ENCODE measurements around the gene KCTD14.

KCTD14 gene

DNA sequence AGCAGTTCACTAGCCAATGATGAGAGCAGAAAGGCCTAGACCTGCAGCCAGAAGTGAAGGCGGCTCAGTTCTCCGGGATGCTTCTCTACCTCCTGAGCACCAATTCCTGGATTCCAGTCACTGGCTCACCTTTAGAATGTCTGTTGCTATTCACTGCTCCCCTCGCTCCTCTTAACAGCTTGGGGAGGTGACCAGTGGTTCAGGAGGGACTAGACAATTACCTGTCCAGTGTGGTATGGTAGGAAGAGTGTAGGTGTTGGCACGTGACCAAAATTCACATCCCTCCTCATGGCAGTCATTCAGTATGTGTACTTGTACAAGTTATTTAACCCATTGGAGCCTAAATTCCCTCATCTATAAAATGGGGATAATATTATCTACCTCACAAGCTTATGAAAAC is 44.6 kb upstream of the KCTD14 start:
- Histone ChIP-seq H3K4me2 (ENCODE audit: low read length) (no peak overlapping the region), H3K79me1 (ENCODE audit: low read length) (peaks cover 3% of the 10 kb centered on the region), H4K5ac (ENCODE audit: low read length) (no peak overlapping the region), H4K8ac (ENCODE audit: low read depth, low read length) (no peak overlapping the region), H3K36me3 (ENCODE audit: control insufficient read depth, insufficient read depth, low read length) (peaks cover 6% of the 10 kb centered on the region), H3K4me1 (ENCODE audit: control insufficient read depth, low read depth, low read length) (no peaks in the 10 kb centered on the region), H3K56ac (ENCODE audit: low read length) (no peak overlapping the region), H2BK5ac (ENCODE audit: low read length) (no peak overlapping the region), H3K4ac (ENCODE audit: low read depth, low read length) (no peak overlapping the region), H3K4me3 (ENCODE audit: low read length) (no peak overlapping the region), H3K27me3 (ENCODE audit: insufficient read depth, low read length, poor library complexity) (no peaks in the 10 kb centered on the region), H3K18ac (ENCODE audit: low read length) (no peak overlapping the region), H3K9ac (ENCODE audit: low read length) (no peak overlapping the region), H3K79me2 (ENCODE audit: control insufficient read depth, insufficient read depth, low read length) (no peaks in the 10 kb centered on the region), H3K27ac (ENCODE audit: low read depth, low read length) (no peak overlapping the region), H2AK5ac (ENCODE audit: low read length) (no peak overlapping the region), H2BK120ac (ENCODE audit: low read depth, low read length) (no peak overlapping the region), H2BK15ac (replicated peaks; ENCODE audit: low read depth) (no peak overlapping the region), H3K23ac (ENCODE audit: low read length) (no peak overlapping the region)
- DNase-seq, result no peak
- WGBS (ENCODE audit: extremely low coverage, insufficient coverage, low lambda C conversion rate), result no CpG with 5 or more reads among the region's 4 CpGs

DNA sequence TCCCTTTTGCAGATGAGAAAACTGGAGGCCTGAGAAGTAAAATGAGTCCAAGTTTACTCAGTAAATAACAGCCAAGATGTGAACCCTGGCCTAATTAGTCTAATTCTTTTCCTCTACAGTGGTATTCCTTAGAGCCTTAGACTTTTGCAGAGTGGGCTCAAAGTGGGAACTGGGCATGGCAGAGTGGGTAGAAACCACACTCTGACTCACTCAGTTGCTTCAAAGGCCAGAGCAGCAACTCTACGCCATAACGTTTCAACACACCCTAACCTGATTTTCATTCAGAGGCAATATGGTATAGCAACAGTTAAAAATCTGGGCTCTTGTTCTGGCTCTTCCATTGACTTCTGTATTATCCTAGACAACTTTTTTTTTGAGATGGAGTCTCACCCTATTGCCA is 43.4 kb upstream of the KCTD14 start:
- Histone ChIP-seq H2BK15ac (replicated peaks; ENCODE audit: low read depth) (no peak overlapping the region), H3K4me1 (ENCODE audit: control insufficient read depth, low read depth, low read length) (no peaks in the 10 kb centered on the region), H3K36me3 (ENCODE audit: control insufficient read depth, insufficient read depth, low read length) (no peaks in the 10 kb centered on the region), H3K4ac (ENCODE audit: low read depth, low read length) (no peak overlapping the region), H3K79me1 (ENCODE audit: low read length) (no peaks in the 10 kb centered on the region), H3K9ac (ENCODE audit: low read length) (no peak overlapping the region), H3K23ac (ENCODE audit: low read length) (no peak overlapping the region), H3K27ac (ENCODE audit: low read depth, low read length) (no peak overlapping the region), H3K4me2 (ENCODE audit: low read length) (no peak overlapping the region), H2AK5ac (ENCODE audit: low read length) (no peak overlapping the region), H3K79me2 (ENCODE audit: control insufficient read depth, insufficient read depth, low read length) (no peaks in the 10 kb centered on the region), H4K5ac (ENCODE audit: low read length) (no peak overlapping the region), H3K56ac (ENCODE audit: low read length) (no peak overlapping the region), H2BK5ac (ENCODE audit: low read length) (no peak overlapping the region), H4K8ac (ENCODE audit: low read depth, low read length) (no peak overlapping the region), H2BK120ac (ENCODE audit: low read depth, low read length) (no peak overlapping the region), H3K18ac (ENCODE audit: low read length) (no peak overlapping the region), H3K4me3 (ENCODE audit: low read length) (no peak overlapping the region), H3K27me3 (ENCODE audit: insufficient read depth, low read length, poor library complexity) (no peaks in the 10 kb centered on the region)
- WGBS (ENCODE audit: extremely low coverage, insufficient coverage, low lambda C conversion rate), result no CpG with 5 or more reads among the region's 2 CpGs
- DNase-seq, result no peak

DNA sequence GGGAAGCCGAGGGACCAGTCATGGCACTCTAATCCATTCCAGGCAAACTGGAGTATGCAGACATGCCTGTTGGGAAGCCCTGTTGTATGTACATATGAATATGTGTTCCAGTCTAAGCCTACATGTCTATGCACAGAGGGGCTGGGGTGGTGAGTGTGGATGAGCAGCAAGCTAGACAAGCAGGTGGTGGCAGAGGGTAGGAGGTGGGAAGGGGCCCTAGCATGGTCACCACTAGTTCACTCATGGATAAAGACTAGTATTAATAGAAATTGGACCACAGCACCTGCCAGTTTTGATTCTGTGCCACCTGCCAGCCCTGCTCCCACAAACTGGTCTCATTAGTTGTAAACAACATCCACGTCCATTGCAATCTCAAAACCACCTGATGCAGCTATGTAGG is 42.1 kb upstream of the KCTD14 start:
- Histone ChIP-seq H3K4me2 (ENCODE audit: low read length) (no peak overlapping the region), H4K5ac (ENCODE audit: low read length) (no peak overlapping the region), H3K9ac (ENCODE audit: low read length) (no peak overlapping the region), H3K4ac (ENCODE audit: low read depth, low read length) (no peak overlapping the region), H3K23ac (ENCODE audit: low read length) (no peak overlapping the region), H3K4me1 (ENCODE audit: control insufficient read depth, low read depth, low read length) (no peaks in the 10 kb centered on the region), H2AK5ac (ENCODE audit: low read length) (no peak overlapping the region), H4K8ac (ENCODE audit: low read depth, low read length) (no peak overlapping the region), H3K56ac (ENCODE audit: low read length) (no peak overlapping the region), H3K27ac (ENCODE audit: low read depth, low read length) (no peak overlapping the region), H3K4me3 (ENCODE audit: low read length) (no peak overlapping the region), H2BK15ac (replicated peaks; ENCODE audit: low read depth) (no peak overlapping the region), H2BK120ac (ENCODE audit: low read depth, low read length) (no peak overlapping the region), H3K36me3 (ENCODE audit: control insufficient read depth, insufficient read depth, low read length) (no peaks in the 10 kb centered on the region), H3K79me1 (ENCODE audit: low read length) (no peaks in the 10 kb centered on the region), H3K18ac (ENCODE audit: low read length) (no peak overlapping the region), H3K27me3 (ENCODE audit: insufficient read depth, low read length, poor library complexity) (no peaks in the 10 kb centered on the region), H3K79me2 (ENCODE audit: control insufficient read depth, insufficient read depth, low read length) (no peaks in the 10 kb centered on the region), H2BK5ac (ENCODE audit: low read length) (no peak overlapping the region)
- no CpG with 5 or more reads among the region's 2 CpGs for WGBS (ENCODE audit: extremely low coverage, insufficient coverage, low lambda C conversion rate)
- no peak for DNase-seq

DNA sequence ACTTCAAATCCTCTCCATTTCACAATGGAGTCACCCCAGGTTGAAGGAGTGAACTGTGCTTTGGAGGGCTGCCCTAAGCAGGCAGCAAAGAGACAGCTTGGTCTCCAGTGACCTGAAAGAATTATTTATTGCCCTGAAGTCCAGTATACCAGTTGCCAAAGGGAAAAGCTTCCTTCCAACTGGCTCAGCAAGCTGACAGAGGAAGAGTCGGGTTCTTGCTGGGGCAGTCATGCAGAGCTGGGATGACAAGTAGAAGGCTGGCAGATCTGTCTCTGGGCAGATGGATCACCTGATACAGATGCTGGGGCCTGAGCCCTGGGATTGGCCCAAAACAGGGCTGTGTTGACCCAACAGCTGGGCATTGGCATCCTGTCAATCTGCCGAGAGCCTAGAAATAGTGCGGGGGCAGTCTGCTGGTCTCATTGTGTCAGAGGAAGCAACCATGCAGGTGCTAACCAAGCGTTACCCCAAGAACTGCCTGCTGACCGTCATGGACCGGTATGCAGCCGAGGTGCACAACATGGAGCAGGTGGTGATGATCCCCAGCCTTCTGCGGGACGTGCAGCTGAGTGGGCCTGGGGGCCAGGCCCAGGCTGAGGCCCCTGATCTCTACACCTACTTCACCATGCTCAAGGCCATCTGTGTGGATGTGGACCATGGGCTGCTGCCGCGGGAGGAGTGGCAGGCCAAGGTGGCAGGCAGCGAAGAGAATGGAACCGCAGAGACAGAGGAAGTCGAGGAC is 40.5 kb upstream of the KCTD14 start, which contains the start of gene THRSP:
TSS of gene THRSP (plus strand) at position 422 of the 742 bp plus-strand sequence. CDS start at position 443, 21 bp downstream.
- H3K4me3 ChIP-seq (ENCODE audit: low read length), result no peak within 1 kb of the TSS
- H4K5ac ChIP-seq (ENCODE audit: low read length), result no peak within 1 kb of the TSS
- no peak within 1 kb of the TSS for H2BK5ac ChIP-seq (ENCODE audit: low read length)
- H2AK5ac ChIP-seq (ENCODE audit: low read length), result no peak within 1 kb of the TSS
- WGBS (ENCODE audit: extremely low coverage, insufficient coverage, low lambda C conversion rate), result no CpG with 5 or more reads among the region's 14 CpGs
- H3K79me1 ChIP-seq (ENCODE audit: low read length), result no peaks in the 10 kb centered on the region
- no peak within 1 kb of the TSS for H3K4me2 ChIP-seq (ENCODE audit: low read length)
- no peaks in the 10 kb centered on the region for H3K4me1 ChIP-seq (ENCODE audit: control insufficient read depth, low read depth, low read length)
- DNase-seq, result no peak
- no peak within 1 kb of the TSS for H4K8ac ChIP-seq (ENCODE audit: low read depth, low read length)
- H3K27me3 ChIP-seq (ENCODE audit: insufficient read depth, low read length, poor library complexity), result no peaks in the 10 kb centered on the region
- no peak within 1 kb of the TSS for H3K4ac ChIP-seq (ENCODE audit: low read depth, low read length)
- H3K36me3 ChIP-seq (ENCODE audit: control insufficient read depth, insufficient read depth, low read length), result no peaks in the 10 kb centered on the region
- no peak within 1 kb of the TSS for H3K56ac ChIP-seq (ENCODE audit: low read length)
- H3K27ac ChIP-seq (ENCODE audit: low read depth, low read length), result no peak within 1 kb of the TSS
- H2BK15ac ChIP-seq (replicated peaks; ENCODE audit: low read depth), result no peak within 1 kb of the TSS
- no peak within 1 kb of the TSS for H3K9ac ChIP-seq (ENCODE audit: low read length)
- H3K23ac ChIP-seq (ENCODE audit: low read length), result no peak within 1 kb of the TSS
- no peak within 1 kb of the TSS for H2BK120ac ChIP-seq (ENCODE audit: low read depth, low read length)
- no peak within 1 kb of the TSS for H3K18ac ChIP-seq (ENCODE audit: low read length)
- no peaks in the 10 kb centered on the region for H3K79me2 ChIP-seq (ENCODE audit: control insufficient read depth, insufficient read depth, low read length)

DNA sequence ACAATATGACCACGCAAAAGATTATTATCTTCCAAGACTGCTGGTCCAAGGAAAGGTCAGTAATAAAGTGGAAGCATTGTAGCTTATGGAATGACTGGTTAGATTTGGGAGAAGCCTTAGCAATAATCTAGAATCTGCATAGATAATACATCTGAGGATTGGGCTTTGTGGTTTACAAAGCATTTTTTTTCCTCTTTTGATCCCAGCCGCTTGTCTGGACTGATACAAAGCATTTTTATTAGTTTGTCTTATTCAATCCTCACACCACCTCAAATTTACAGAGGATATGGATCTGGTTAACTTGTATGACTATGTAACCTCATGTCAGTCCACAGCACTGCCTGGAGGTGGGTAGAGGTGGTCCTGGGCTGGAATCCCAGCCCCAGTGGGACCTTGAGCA is 39.6 kb upstream of the KCTD14 start:
- no peaks in the 10 kb centered on the region for H3K36me3 ChIP-seq (ENCODE audit: control insufficient read depth, insufficient read depth, low read length)
- H4K8ac ChIP-seq (ENCODE audit: low read depth, low read length), result no peak overlapping the region
- H3K4me3 ChIP-seq (ENCODE audit: low read length), result no peak overlapping the region
- DNase-seq, result no peak
- no peaks in the 10 kb centered on the region for H3K79me1 ChIP-seq (ENCODE audit: low read length)
- H3K4me2 ChIP-seq (ENCODE audit: low read length), result no peak overlapping the region
- no peak overlapping the region for H3K27ac ChIP-seq (ENCODE audit: low read depth, low read length)
- H2BK120ac ChIP-seq (ENCODE audit: low read depth, low read length), result no peak overlapping the region
- H3K9ac ChIP-seq (ENCODE audit: low read length), result no peak overlapping the region
- no peak overlapping the region for H2BK15ac ChIP-seq (replicated peaks; ENCODE audit: low read depth)
- no peak overlapping the region for H2BK5ac ChIP-seq (ENCODE audit: low read length)
- H3K56ac ChIP-seq (ENCODE audit: low read length), result no peak overlapping the region
- H2AK5ac ChIP-seq (ENCODE audit: low read length), result no peak overlapping the region
- no peaks in the 10 kb centered on the region for H3K4me1 ChIP-seq (ENCODE audit: control insufficient read depth, low read depth, low read length)
- no peak overlapping the region for H3K4ac ChIP-seq (ENCODE audit: low read depth, low read length)
- no peak overlapping the region for H4K5ac ChIP-seq (ENCODE audit: low read length)
- no peaks in the 10 kb centered on the region for H3K79me2 ChIP-seq (ENCODE audit: control insufficient read depth, insufficient read depth, low read length)
- no CpG with 5 or more reads among the region's 2 CpGs for WGBS (ENCODE audit: extremely low coverage, insufficient coverage, low lambda C conversion rate)
- no peaks in the 10 kb centered on the region for H3K27me3 ChIP-seq (ENCODE audit: insufficient read depth, low read length, poor library complexity)
- no peak overlapping the region for H3K18ac ChIP-seq (ENCODE audit: low read length)
- no peak overlapping the region for H3K23ac ChIP-seq (ENCODE audit: low read length)

DNA sequence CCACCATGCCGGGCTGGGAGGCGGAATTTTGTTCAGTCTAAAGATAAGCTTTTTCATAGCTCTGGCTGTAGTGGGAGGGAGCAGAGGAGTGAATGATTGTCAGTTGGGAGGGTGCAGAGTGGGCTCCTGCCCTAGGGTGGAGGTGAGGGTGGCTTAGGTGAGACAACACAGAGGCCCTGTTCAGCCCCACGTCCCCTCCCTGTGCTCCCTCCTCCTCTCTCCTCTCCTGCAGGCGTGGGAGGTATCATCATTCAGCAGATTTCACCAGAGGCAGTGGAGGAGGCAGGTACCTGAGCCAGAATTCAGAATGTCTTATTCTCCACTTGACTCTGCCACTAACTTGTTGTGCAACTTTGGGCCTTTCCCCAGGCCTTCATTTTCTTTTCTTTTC is 38.8 kb upstream of the KCTD14 start:
- H3K79me2 ChIP-seq (ENCODE audit: control insufficient read depth, insufficient read depth, low read length), result no peaks in the 10 kb centered on the region
- WGBS (ENCODE audit: extremely low coverage, insufficient coverage, low lambda C conversion rate), result no CpG with 5 or more reads among the region's 4 CpGs
- H4K5ac ChIP-seq (ENCODE audit: low read length), result no peak overlapping the region
- no peak overlapping the region for H3K9ac ChIP-seq (ENCODE audit: low read length)
- no peak overlapping the region for H2AK5ac ChIP-seq (ENCODE audit: low read length)
- no peak overlapping the region for H4K8ac ChIP-seq (ENCODE audit: low read depth, low read length)
- H2BK5ac ChIP-seq (ENCODE audit: low read length), result no peak overlapping the region
- H3K27me3 ChIP-seq (ENCODE audit: insufficient read depth, low read length, poor library complexity), result no peaks in the 10 kb centered on the region
- no peak overlapping the region for H2BK120ac ChIP-seq (ENCODE audit: low read depth, low read length)
- no peak overlapping the region for H3K56ac ChIP-seq (ENCODE audit: low read length)
- H3K4me3 ChIP-seq (ENCODE audit: low read length), result no peak overlapping the region
- no peak overlapping the region for H2BK15ac ChIP-seq (replicated peaks; ENCODE audit: low read depth)
- H3K36me3 ChIP-seq (ENCODE audit: control insufficient read depth, insufficient read depth, low read length), result no peaks in the 10 kb centered on the region
- no peak overlapping the region for H3K23ac ChIP-seq (ENCODE audit: low read length)
- H3K4me1 ChIP-seq (ENCODE audit: control insufficient read depth, low read depth, low read length), result no peaks in the 10 kb centered on the region
- no peak overlapping the region for H3K4me2 ChIP-seq (ENCODE audit: low read length)
- DNase-seq, result no peak
- no peak overlapping the region for H3K18ac ChIP-seq (ENCODE audit: low read length)
- no peak overlapping the region for H3K4ac ChIP-seq (ENCODE audit: low read depth, low read length)
- no peaks in the 10 kb centered on the region for H3K79me1 ChIP-seq (ENCODE audit: low read length)
- no peak overlapping the region for H3K27ac ChIP-seq (ENCODE audit: low read depth, low read length)
